IPS-18c (cell line): ENCODE data around the gene POLR2A.

Experiments used
- H3K4me3 ChIP-seq: 2 replicates; pipeline ENCODE4 v1.7.0; 2013; ENCODE audit warnings: low read depth, mild to moderate bottlenecking, low read length, moderate library complexity; ENCODE audit not compliant: insufficient read depth
- H3K9me3 ChIP-seq: one replicate; pipeline ENCODE4 v1.6.1; 2013; ENCODE audit warnings: mild to moderate bottlenecking, low read length, moderate library complexity; ENCODE audit not compliant: control insufficient read depth, insufficient read depth

Gene POLR2A

GRCh38 chr17:7484067-7484918 is at the start of gene POLR2A:
POLR2A (plus strand) TSS chr17:7484366.
- Histone ChIP-seq H3K9me3 (no peaks in the 10 kb centered on the region), H3K4me3 (peak within 1 kb of the TSS; percentile 77)

- no peaks in the 10 kb centered on the region for H3K9me3 ChIP-seq
- H3K4me3 ChIP-seq: peak overlapping the region; percentile 75
Observed at GRCh38 chr17:7435676-7436555, 48.2 kb upstream of the POLR2A start.

GRCh38 chr17:7436556-7437368 is 47.4 kb upstream of the POLR2A start:
- H3K9me3 ChIP-seq: no peaks in the 10 kb centered on the region
- H3K4me3 ChIP-seq: peak overlapping the region; percentile 75

GRCh38 chr17:7437369-7437863 is 46.8 kb upstream of the POLR2A start:
- Histone ChIP-seq H3K9me3 (no peaks in the 10 kb centered on the region), H3K4me3 (peak overlapping the region; percentile 75)

- Histone ChIP-seq H3K9me3 (no peaks in the 10 kb centered on the region), H3K4me3 (peak overlapping the region; percentile 75)
Observed at GRCh38 chr17:7437950-7438614, 46.1 kb upstream of the POLR2A start.

GRCh38 chr17:7438656-7439460 is 45.3 kb upstream of the POLR2A start:
- H3K9me3 ChIP-seq: no peaks in the 10 kb centered on the region
- peak overlapping the region; percentile 75 for H3K4me3 ChIP-seq

- no peaks in the 10 kb centered on the region for H3K9me3 ChIP-seq
- peak within 1 kb of the TSS; percentile 75 for H3K4me3 ChIP-seq
Observed at GRCh38 chr17:7439462-7440112, 44.6 kb upstream of the POLR2A start, which contains the start of gene FGF11. FGF11 (plus strand) TSS chr17:7439512; CDS start chr17:7439621, 109 bp downstream.

GRCh38 chr17:7440113-7440833 is 43.9 kb upstream of the POLR2A start:
- Histone ChIP-seq H3K9me3 (no peaks in the 10 kb centered on the region), H3K4me3 (peak overlapping the region; percentile 73)

- Histone ChIP-seq H3K4me3 (peak overlapping the region; percentile 73; the same call in 1 of the 2 replicates), H3K9me3 (no peaks in the 10 kb centered on the region)
Observed at GRCh38 chr17:7440834-7441195, 43.4 kb upstream of the POLR2A start.

- H3K9me3 ChIP-seq: no peaks in the 10 kb centered on the region
- H3K4me3 ChIP-seq: peak overlapping the region; percentile 73; the same call in 1 of the 2 replicates
Observed at GRCh38 chr17:7441266-7441665, 42.9 kb upstream of the POLR2A start.

GRCh38 chr17:7442142-7442541 is 42.0 kb upstream of the POLR2A start:
- H3K9me3 ChIP-seq: no peaks in the 10 kb centered on the region

GRCh38 chr17:7443499-7444485 is 40.4 kb upstream of the POLR2A start:
- Histone ChIP-seq H3K4me3 (no peak overlapping the region), H3K9me3 (no peaks in the 10 kb centered on the region)

More at GRCh38 chr17:7442142-7442541, 42.0 kb upstream of the POLR2A start:
- no peak overlapping the region for H3K4me3 ChIP-seq

- H3K4me3 ChIP-seq: peak within 1 kb of the TSS; percentile 74
- no peaks in the 10 kb centered on the region for H3K9me3 ChIP-seq
Observed at GRCh38 chr17:7444682-7445618, 39.2 kb upstream of the POLR2A start, which contains the start of gene CHRNB1. CHRNB1 (plus strand) TSS chr17:7445061; CDS start chr17:7445128, 67 bp downstream.
